NCI-H1694 treated with DMSO at 0.1 percent for 48 hours (cell line): Measurements from ENCODE around the gene NEK7.
"Not testable (repeated sequence)": the region's sequence is repeated elsewhere in the genome, so short reads cannot be mapped to it uniquely, and the experiment has no call there.

ENCODE experiments used
- DNase-seq: peaks from one replicate; lab custom pipeline; 2025; lab: John Stamatoyannopoulos, UW

Gene NEK7

DNA sequence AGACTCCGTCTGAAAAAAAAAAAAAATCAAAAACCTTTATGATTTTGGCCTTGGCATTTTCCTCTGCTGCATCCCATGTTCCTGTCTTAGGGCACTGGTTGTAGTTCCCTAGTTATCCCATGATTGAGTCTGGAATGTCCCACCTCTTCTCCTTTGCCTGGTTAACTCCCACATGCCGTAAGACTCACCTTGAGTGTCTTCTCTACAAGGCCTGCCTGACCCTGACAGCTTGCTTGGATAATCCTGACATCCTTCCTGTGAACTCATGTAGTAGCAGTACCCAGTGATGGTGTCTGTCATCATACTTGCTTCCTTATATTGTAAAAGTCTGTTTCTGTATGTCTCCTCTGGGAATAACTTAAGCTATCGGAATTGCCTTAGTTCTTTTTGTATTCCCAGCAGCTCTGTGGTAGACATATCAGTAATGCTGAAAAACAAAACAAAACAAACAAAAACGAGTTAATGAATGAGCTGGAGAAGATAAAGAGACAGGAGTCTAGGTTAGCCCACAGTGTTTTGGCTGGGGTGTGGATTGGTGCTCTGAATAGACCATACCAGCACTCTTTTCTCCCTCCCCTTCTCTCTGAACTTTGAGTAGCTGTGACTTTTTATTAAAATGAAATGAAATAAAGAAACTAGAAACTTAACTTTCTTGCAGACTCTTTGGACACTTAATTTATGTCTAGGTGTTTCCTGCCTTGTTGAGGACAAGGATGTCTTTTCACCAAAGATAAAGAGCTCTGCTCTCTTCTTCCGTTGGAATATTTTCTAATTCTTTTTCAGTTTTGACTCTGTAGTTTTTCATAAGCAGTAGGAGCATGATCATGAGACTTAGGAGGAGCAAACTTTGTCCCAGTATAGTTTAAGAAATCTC, 15.1 kb downstream of the NEK7 start:
- DNase-seq = no peak

- DNase-seq = no peak
Measured at GRCh38 chr1:198173832-198174231, 17.0 kb downstream of the NEK7 start.

DNA sequence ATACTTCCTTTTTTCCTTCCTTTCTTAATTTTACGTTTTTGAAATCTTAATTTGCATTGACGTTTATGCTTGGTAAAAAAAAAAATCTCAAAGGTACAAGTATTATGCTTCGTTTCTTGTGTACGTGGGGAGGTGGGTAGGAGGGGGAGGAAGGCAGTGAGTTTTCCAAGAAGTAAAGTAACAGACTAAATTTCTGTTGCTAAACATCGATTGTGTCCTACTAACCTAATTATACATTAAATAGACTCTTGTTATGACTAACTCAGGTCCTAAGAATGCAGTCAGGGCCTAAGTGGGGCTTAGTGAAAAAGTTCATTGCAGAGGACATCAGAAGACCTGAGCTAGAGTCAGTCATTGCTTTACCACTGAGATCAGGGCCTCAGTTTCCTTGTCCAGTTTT, 17.5 kb downstream of the NEK7 start:
- DNase-seq = no peak

DNA sequence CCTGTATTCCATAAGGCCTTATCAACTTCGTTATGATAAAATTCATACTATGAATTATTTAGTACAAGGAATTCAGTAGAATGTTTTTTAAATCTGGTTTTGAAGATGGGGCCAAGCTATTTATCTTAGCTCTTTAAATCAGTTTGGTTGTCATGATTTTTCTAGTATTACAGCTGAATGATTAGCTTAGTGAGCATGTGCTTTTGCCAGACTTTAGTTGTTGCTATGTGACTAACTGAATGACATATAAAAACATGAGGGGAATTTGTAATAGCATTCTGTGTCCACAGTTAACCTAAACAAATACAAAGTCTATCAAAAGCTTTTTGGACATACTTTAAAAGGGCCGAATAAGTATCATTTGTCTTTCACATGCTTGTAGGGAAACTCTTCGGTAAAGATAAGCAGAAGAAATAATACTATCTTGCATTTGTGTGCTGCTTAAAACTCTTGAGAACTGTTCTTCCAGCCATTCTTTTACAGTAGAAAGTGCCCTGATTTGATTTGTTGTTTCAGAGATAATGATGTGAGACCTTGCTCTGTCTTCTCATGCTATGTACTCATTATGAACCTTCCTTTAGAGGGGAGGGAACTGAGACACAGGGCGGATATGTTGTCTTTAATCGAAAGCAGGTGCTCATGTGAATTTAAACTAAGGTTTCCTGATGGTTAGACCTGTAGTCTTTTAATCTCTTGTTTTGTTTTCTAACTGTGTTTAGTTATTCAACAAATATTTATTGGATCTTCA, 18.8 kb downstream of the NEK7 start:
- DNase-seq = no peak

DNA sequence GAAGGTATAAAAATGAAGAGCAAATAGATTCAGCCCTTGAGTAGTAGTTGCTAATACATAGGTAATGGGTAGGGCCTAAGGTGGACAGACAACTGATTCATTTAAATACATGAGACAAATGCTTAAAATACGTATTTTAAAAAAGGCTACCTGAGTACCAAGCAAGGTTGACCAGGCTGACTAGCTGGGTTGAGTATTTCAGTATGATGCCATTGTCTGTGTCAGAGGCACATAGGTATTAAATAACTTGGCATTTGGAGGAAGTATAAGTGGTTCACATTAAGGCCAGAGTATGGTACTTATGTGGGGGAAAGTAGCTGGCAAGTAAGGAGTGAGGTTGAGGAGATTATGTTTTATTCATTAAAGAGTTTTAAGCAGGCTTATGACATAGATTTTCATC, 19.4 kb downstream of the NEK7 start:
- no peak for DNase-seq

DNA sequence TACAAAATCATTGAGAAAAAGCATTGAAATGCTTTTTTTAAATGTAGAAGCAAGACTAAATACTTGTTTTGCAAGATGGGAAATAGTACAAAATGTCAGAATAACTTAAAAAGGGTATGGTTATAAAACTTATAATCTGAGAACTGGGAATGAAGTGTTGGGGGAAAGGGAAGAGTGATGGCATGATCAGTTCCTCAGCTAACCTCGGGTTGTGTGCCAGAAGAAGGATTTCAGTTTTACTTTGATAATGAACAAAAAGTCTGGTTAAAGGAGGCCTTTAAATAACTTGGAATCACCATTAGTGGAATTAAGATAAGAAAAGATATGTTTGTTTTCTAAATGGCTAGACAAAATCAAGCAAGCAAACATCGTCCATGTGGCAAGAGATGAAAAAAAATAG, 20.7 kb downstream of the NEK7 start:
- DNase-seq = no peak

DNA sequence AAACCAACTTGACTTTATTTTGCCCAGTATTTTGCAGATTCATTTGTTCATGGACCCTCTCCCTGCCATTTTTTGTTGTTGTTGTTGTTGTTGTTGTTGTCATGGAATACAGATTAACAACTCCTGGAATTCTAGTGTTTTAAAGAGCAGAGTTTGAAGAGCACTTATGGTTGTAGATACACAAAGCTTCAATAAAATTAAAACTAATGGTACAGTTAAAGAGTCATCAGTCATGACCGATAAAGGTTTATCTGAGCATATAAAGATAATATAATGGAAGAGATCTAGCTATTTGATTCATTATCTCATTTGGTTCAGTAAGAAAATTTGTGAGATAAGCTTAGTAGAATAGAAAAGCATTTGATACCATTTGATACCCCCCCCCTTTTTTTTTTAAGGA, 21.8 kb downstream of the NEK7 start:
- DNase-seq = no peak

DNA sequence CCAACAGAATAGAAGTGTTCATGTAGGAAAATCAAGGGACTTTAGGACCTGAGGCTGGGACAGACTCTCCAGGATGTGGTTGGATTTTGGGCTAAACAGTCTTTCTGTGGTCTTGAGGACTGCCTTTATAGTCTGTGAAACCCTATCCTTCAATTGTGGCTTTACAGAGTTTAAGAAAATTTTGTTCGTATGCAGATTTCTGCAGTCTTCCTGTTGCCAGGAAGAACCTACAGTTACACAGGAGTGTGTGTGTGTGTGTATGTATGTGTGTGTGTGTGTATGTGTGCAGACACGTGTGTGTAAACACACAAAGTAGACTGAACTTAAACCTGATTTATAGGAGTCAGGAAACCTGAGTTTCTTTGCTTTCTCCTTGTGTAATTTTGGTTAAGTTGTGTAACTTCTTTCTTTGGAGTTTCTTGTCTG, 22.8 kb downstream of the NEK7 start:
- DNase-seq = no peak

GRCh38 chr1:198183605-198184004, 26.8 kb downstream of the NEK7 start:
- no peak for DNase-seq

DNA sequence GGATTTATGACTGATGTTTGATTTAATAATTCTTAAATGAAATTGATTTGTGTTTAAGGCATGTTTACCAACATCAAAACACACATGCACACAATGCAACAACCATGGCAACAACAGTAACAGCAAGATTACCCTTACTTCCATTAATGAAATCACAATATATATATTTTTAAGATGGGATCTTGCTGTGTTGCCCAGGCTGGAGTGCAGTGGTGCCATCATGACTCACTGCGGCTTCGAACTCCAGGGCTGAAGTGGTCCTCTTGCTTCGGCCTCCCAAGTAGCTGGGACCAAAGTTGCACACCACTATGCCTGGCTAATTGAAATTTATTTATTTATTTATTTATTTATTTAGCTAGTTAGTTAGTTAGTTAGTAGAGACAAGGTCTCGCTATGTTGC, 27.7 kb downstream of the NEK7 start:
- no peak for DNase-seq

GRCh38 chr1:198185146-198185545, 28.3 kb downstream of the NEK7 start:
- DNase-seq = no peak

DNA sequence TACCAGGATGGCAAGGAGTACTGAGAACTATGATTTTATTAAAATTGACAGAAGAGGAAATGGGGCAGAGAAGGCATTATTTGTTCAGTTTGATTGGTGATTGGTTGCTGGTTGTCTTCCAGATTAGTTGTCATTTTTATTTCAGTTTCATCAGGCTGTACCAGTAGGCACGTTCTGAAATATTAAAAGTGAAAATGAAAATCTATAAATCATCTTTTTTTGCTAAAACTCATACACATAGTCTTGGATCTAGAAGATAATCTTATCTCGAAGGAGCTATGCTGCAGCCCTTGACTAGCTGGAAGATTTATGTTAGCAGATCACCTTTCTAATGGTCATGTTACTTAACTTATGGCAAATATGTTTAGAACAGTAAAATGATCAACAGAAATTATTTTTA, 29.0 kb downstream of the NEK7 start:
- DNase-seq = no peak

GRCh38 chr1:198186916-198187580, 30.2 kb downstream of the NEK7 start:
- no peak for DNase-seq

DNA sequence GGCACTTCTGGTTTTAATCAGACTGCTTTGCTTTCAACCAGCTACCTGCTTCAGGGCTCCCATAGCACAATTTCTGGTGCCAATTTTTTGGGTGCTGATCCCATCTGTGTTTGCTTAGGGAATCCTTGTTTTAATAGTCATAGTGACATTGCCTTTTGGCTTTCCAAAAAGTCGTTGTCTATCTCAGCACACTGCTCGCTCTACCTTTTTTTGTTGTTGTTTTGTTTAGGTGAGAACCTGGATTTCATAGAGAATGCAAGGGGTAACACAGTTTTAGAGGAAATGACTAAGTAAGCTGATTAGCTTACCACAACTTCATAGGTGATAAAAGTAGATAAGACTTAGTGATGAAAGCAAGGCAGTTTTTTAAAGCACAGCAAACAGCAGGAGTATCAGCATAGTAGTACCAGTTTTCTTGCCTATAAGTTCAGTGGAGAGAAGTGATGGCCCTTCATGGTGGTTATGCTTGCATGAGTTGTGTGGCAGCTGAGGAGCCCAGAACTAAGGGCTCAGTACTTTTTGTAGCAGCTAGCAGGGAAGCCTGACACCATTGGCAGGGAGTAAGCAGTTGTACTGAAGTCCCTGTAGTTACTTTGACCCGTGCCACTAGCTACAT, 31.3 kb downstream of the NEK7 start:
- no peak for DNase-seq

GRCh38 chr1:198191117-198191516, 34.3 kb downstream of the NEK7 start:
- DNase-seq = no peak

GRCh38 chr1:198193871-198194270, 37.1 kb downstream of the NEK7 start:
- not testable (repeated sequence) for DNase-seq

GRCh38 chr1:198196630-198197029, 39.8 kb downstream of the NEK7 start:
- no peak for DNase-seq

GRCh38 chr1:198197285-198197684, 40.5 kb downstream of the NEK7 start:
- DNase-seq = no peak

GRCh38 chr1:198199105-198199504, 42.3 kb downstream of the NEK7 start:
- no peak for DNase-seq

GRCh38 chr1:198201956-198202784, 45.4 kb downstream of the NEK7 start:
- DNase-seq = no peak

DNA sequence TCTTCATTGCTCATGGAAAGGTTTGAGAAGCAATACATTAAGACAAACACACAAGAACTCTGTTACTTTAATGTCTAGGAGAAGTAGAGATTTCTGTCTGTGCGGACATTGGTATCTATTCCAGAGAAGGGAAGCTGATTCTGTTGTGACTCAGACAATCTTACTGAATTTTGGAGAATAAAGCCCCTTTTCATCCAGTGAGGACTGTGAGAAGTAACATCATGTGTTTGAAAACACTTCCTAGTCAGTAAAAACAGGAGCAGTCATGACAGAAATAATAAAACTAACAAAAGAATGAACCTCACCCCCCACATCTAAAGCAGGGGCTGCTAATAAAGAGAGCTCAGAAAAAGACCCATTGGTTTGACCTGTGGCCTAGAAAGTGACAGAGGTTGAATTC, 46.6 kb downstream of the NEK7 start:
- no peak for DNase-seq
